ENCODE measurements around the gene CIART. TPM values are rescaled to one million over a fixed set of nuclear protein-coding genes. Genes with fewer than 3 reads are reported as not detected.

The CIART gene
- total RNA-seq, 1 donor from 2014 or later: 3.4 TPM

Other genes with a start within 250 kb of the CIART start
- gene VPS45, start 214.8 kb upstream of the CIART start, total RNA-seq: 25.9 and 30.2 TPM in 2 replicates
- gene PLEKHO1, start 132.6 kb upstream of the CIART start, total RNA-seq: 27.1 and 35.4 TPM in 2 replicates
- 196 and 217 TPM in 2 replicates for gene ANP32E, start 46.4 kb upstream of the CIART start, total RNA-seq
- gene CA14, start 24.8 kb upstream of the CIART start, total RNA-seq: not detected in 2 replicates
- gene APH1A, start 13.5 kb upstream of the CIART start, total RNA-seq: 102 and 111 TPM in 2 replicates
- 1.6 TPM in 2 replicates for gene C1orf54, start 9.8 kb upstream of the CIART start, total RNA-seq
- gene MRPS21, start 11.3 kb downstream of the CIART start, total RNA-seq: 81.4 and 85.2 TPM in 2 replicates
- 92.7 and 98.5 TPM in 2 replicates for gene PRPF3, start 39.0 kb downstream of the CIART start, total RNA-seq
- gene RPRD2, start 81.6 kb downstream of the CIART start, total RNA-seq: 24.4 and 24.7 TPM in 2 replicates
- gene TARS2, start 204.9 kb downstream of the CIART start, total RNA-seq: 77.3 and 77.4 TPM in 2 replicates
- 1.9 and 2.6 TPM in 2 replicates for gene ECM1, start 225.6 kb downstream of the CIART start, total RNA-seq
- gene FALEC, start 233.2 kb downstream of the CIART start, total RNA-seq: not detected in 2 replicates

Data from activated T-helper 1 cell treated with anti-CD3 and anti-CD28 coated beads, Interleukin-12 subunit alpha, Interleukin-12 subunit beta, Interleukin-2, Interleukin-4 antibody, amounts not matched to agents 30 ng/mL and 10 ng/mL and 1 ng/mL, durations not matched to agents 14 hours and 24 hours and 36 hours (primary cell).